Right atrium auricular region (tissue), 2 donors: ENCODE measurements around the gene PIK3R3. TPM values are rescaled to one million over a fixed set of nuclear protein-coding genes. Genes with fewer than 3 reads are reported as not detected.

Source experiments
- DNase-seq: peaks from one replicate; pipeline ENCODE4 v3.0.0-alpha.2; 2019; ENCODE audit warnings: low spot score
- H3K27ac ChIP-seq, 2 donors: fragments of 200-600 bp; sonication (generic); 1 replicate in 1 of 2; 2 replicates in 1 of 2; pipeline ENCODE4 v1.5.1; 2016 to 2019
- H3K27me3 ChIP-seq, 2 donors: fragments of 200-600 bp; sonication (generic); one replicate each; pipeline versions ENCODE4 v1.5.1 to v1.6.0; 2017 to 2019
- H3K36me3 ChIP-seq: fragments of 200-600 bp; sonication (generic); one replicate; pipeline ENCODE4 v1.5.1; 2016
- H3K4me1 ChIP-seq, 2 donors: fragments of 200-600 bp; sonication (generic); one replicate each; pipeline versions ENCODE4 v1.5.1 to v1.6.0; 2017 to 2019
- H3K4me3 ChIP-seq, 2 donors: fragments of 200-600 bp; sonication (generic); 1 replicate in 1 of 2; 2 replicates in 1 of 2; pipeline ENCODE4 v1.5.1; 2017 to 2019; ENCODE audit warnings: mild to moderate bottlenecking in 1 of 2, moderate library complexity in 1 of 2
- H3K9me3 ChIP-seq, 2 donors: fragments of 200-600 bp; sonication (generic); one replicate each; pipeline ENCODE4 v1.5.1; 2019
- CTCF ChIP-seq, 2 donors: fragments of 200-600 bp; sonication (generic); IDR thresholded peaks; one replicate each; pipeline ENCODE4 v1.5.1; 2019; ENCODE audit warnings: antibody characterized with exemption in 2 of 2
- total RNA-seq, 2 donors: library from RNA; depleted of rRNA; stranded (reverse); fragments of >200 nt; gene quantifications; one replicate each; pipeline ENCODE4 v1.1.0, GENCODE V29; 2016

The PIK3R3 gene
- total RNA-seq, 2 donors from 2014 or later = 24.3 to 35.3 TPM

- Histone ChIP-seq H3K27ac (peak overlapping the region; percentile 57 to 71), H3K36me3 (peaks cover 25% of the 10 kb centered on the region), H3K9me3 (no peaks in the 10 kb centered on the region), H3K4me1 (peaks cover 0 to 46% of the 10 kb centered on the region in 2 donors), H3K27me3 (no peaks in the 10 kb centered on the region), H3K4me3 (no peak overlapping the region)
- DNase-seq = no peak
- TF ChIP-seq CTCF (IDR thresholded peaks at IDR 0.05) = peak in 1 of 2 donors; percentile 23
Observed at GRCh38 chr1:46021046-46021996, 111.1 kb downstream of the PIK3R3 start.

GRCh38 chr1:46020010-46020409 lies 112.4 kb downstream of the PIK3R3 start:
- peak overlapping the region; percentile 57 to 71 for H3K27ac ChIP-seq
- no peak for TF ChIP-seq CTCF (IDR thresholded peaks at IDR 0.05)
- DNase-seq = no peak
- peaks cover 0 to 46% of the 10 kb centered on the region in 2 donors for H3K4me1 ChIP-seq
- no peaks in the 10 kb centered on the region for H3K27me3 ChIP-seq
- H3K4me3 ChIP-seq = no peak overlapping the region
- H3K9me3 ChIP-seq = no peaks in the 10 kb centered on the region
- H3K36me3 ChIP-seq = peaks cover 25% of the 10 kb centered on the region

- Histone ChIP-seq H3K4me1 (peaks cover 0 to 46% of the 10 kb centered on the region in 2 donors), H3K4me3 (no peak overlapping the region), H3K27ac (peak overlapping the region; percentile 57 to 71)
Observed at GRCh38 chr1:46019348-46019747, 113.1 kb downstream of the PIK3R3 start.

GRCh38 chr1:46017876-46018503 lies 114.4 kb downstream of the PIK3R3 start:
- Histone ChIP-seq H3K4me1 (peaks cover 0 to 46% of the 10 kb centered on the region in 2 donors), H3K27me3 (no peaks in the 10 kb centered on the region), H3K27ac (peak overlapping the region in 1 of 2 donors; percentile 71), H3K4me3 (no peak overlapping the region), H3K36me3 (peaks cover 19% of the 10 kb centered on the region), H3K9me3 (no peaks in the 10 kb centered on the region)
- TF ChIP-seq CTCF (IDR thresholded peaks at IDR 0.05) = no peak
- DNase-seq = no peak

More at GRCh38 chr1:46019348-46019747, 113.1 kb downstream of the PIK3R3 start:
- no peak for DNase-seq
- H3K9me3 ChIP-seq = no peaks in the 10 kb centered on the region
- peaks cover 25% of the 10 kb centered on the region for H3K36me3 ChIP-seq
- H3K27me3 ChIP-seq = no peaks in the 10 kb centered on the region
- no peak for TF ChIP-seq CTCF (IDR thresholded peaks at IDR 0.05)

- Histone ChIP-seq H3K27ac (no peak overlapping the region), H3K9me3 (no peaks in the 10 kb centered on the region), H3K4me1 (peaks cover 0 to 15% of the 10 kb centered on the region in 2 donors), H3K4me3 (no peak overlapping the region), H3K27me3 (no peaks in the 10 kb centered on the region), H3K36me3 (peaks cover 39% of the 10 kb centered on the region)
- TF ChIP-seq CTCF (IDR thresholded peaks at IDR 0.05) = no peak
- DNase-seq = peak; percentile 18
Observed at GRCh38 chr1:46013581-46013980, 118.8 kb downstream of the PIK3R3 start.
